ENCODE measurements around the gene PLA2G2D. TPM values are rescaled to one million over a fixed set of nuclear protein-coding genes. Genes with fewer than 3 reads are reported as not detected.
A peak's percentile ranks its signal among the peaks of the same experiment; 100 is the strongest.

PLA2G2D gene
- total RNA-seq, 1 donor from 2014 or later: not detected

- H3K27ac Mint-ChIP-seq: no peak overlapping the region
- no peaks in the 10 kb centered on the region for H3K9me3 Mint-ChIP-seq (ENCODE audit: low read depth)
- H3K36me3 Mint-ChIP-seq (ENCODE audit: insufficient read depth): no peaks in the 10 kb centered on the region
- TF ChIP-seq, protein P1, sequence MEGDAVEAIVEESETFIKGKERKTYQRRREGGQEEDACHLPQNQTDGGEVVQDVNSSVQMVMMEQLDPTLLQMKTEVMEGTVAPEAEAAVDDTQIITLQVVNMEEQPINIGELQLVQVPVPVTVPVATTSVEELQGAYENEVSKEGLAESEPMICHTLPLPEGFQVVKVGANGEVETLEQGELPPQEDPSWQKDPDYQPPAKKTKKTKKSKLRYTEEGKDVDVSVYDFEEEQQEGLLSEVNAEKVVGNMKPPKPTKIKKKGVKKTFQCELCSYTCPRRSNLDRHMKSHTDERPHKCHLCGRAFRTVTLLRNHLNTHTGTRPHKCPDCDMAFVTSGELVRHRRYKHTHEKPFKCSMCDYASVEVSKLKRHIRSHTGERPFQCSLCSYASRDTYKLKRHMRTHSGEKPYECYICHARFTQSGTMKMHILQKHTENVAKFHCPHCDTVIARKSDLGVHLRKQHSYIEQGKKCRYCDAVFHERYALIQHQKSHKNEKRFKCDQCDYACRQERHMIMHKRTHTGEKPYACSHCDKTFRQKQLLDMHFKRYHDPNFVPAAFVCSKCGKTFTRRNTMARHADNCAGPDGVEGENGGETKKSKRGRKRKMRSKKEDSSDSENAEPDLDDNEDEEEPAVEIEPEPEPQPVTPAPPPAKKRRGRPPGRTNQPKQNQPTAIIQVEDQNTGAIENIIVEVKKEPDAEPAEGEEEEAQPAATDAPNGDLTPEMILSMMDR (IDR thresholded peaks at IDR 0.05; ENCODE audit: unreplicated experiment): no peak
- H3K4me3 Mint-ChIP-seq (ENCODE audit: low read depth): no peak overlapping the region
- peaks cover 40% of the 10 kb centered on the region for H3K27me3 Mint-ChIP-seq
- H3K4me1 Mint-ChIP-seq (ENCODE audit: low read depth): no peaks in the 10 kb centered on the region
- no peak for DNase-seq (ENCODE audit: low spot score, unreplicated experiment)
These were observed 28.7 kb downstream of the PLA2G2D start for GRCh38 chr1:20090641-20091040.

DNA sequence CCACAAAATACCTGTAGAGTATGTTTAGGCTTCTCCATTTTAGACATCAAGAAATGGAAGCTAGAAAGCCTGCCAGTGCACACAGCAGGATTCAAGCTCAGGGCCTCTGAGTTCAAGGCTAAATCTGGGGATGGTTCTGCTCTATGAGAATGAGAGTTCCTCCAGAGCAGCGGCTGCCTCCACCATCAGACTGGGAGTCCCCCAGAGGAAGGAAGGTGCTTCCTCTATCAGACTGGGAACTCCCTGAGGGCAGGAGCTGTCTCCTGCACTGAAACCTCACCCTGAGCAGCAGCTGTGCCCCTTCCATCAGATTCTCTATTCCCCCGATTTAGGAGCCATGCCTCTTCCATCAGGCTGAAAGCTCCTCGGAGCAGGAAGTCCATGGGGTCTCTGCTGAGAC is 29.2 kb downstream of the PLA2G2D start:
- Mint-ChIP-seq H3K36me3 (ENCODE audit: insufficient read depth) (no peaks in the 10 kb centered on the region), H3K4me1 (ENCODE audit: low read depth) (no peaks in the 10 kb centered on the region), H3K4me3 (ENCODE audit: low read depth) (no peak overlapping the region), H3K9me3 (ENCODE audit: low read depth) (no peaks in the 10 kb centered on the region), H3K27me3 (peaks cover 40% of the 10 kb centered on the region), H3K27ac (no peak overlapping the region)
- TF ChIP-seq, protein P1 (IDR thresholded peaks at IDR 0.05; ENCODE audit: unreplicated experiment): no peak
- DNase-seq (ENCODE audit: low spot score, unreplicated experiment): no peak

GRCh38 chr1:20089328-20090077 is 29.8 kb downstream of the PLA2G2D start:
- Mint-ChIP-seq H3K36me3 (ENCODE audit: insufficient read depth) (no peaks in the 10 kb centered on the region), H3K27me3 (peaks cover 39% of the 10 kb centered on the region), H3K4me1 (ENCODE audit: low read depth) (no peaks in the 10 kb centered on the region), H3K9me3 (ENCODE audit: low read depth) (no peaks in the 10 kb centered on the region), H3K4me3 (ENCODE audit: low read depth) (no peak overlapping the region), H3K27ac (no peak overlapping the region)
- TF ChIP-seq, protein P1 (IDR thresholded peaks at IDR 0.05; ENCODE audit: unreplicated experiment): no peak
- DNase-seq (ENCODE audit: low spot score, unreplicated experiment): no peak

GRCh38 chr1:20087668-20088067 is 31.7 kb downstream of the PLA2G2D start:
- no peak overlapping the region for H3K27ac Mint-ChIP-seq
- peaks cover 22% of the 10 kb centered on the region for H3K27me3 Mint-ChIP-seq
- H3K4me1 Mint-ChIP-seq (ENCODE audit: low read depth): peaks cover 4% of the 10 kb centered on the region
- DNase-seq (ENCODE audit: low spot score, unreplicated experiment): no peak
- H3K4me3 Mint-ChIP-seq (ENCODE audit: low read depth): no peak overlapping the region
- no peaks in the 10 kb centered on the region for H3K9me3 Mint-ChIP-seq (ENCODE audit: low read depth)
- TF ChIP-seq, protein P1 (IDR thresholded peaks at IDR 0.05; ENCODE audit: unreplicated experiment): peak; percentile 38
- no peaks in the 10 kb centered on the region for H3K36me3 Mint-ChIP-seq (ENCODE audit: insufficient read depth)

DNA sequence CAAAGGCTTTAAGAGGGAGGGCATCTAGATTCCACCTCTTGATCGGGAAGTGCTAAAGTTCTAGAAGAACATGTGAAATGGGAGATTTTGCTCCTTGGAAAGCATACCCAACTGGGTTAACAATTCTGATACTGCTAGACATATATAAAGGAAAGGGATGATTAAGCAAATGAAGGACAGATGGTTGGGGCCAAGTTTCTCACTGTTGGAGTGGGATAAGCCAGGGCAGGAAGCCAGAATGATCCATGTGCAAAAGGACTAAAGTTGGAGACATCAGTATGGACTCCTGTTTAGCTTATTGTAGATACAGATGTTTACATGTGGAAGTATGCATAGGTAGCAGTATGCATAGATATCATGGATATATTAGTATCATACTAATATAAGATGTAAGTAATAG is 32.5 kb downstream of the PLA2G2D start:
- no peaks in the 10 kb centered on the region for H3K9me3 Mint-ChIP-seq (ENCODE audit: low read depth)
- TF ChIP-seq, protein P1 (IDR thresholded peaks at IDR 0.05; ENCODE audit: unreplicated experiment): no peak
- H3K27ac Mint-ChIP-seq: no peak overlapping the region
- H3K4me3 Mint-ChIP-seq (ENCODE audit: low read depth): no peak overlapping the region
- H3K4me1 Mint-ChIP-seq (ENCODE audit: low read depth): peaks cover 4% of the 10 kb centered on the region
- H3K36me3 Mint-ChIP-seq (ENCODE audit: insufficient read depth): no peaks in the 10 kb centered on the region
- H3K27me3 Mint-ChIP-seq: peaks cover 15% of the 10 kb centered on the region
- no peak for DNase-seq (ENCODE audit: low spot score, unreplicated experiment)

Measured in progenitor cell of endocrine pancreas (in vitro differentiated cells).